Subcutaneous adipose tissue (tissue), 4 donors: ENCODE results near the gene LRP10. TPM values are rescaled to one million over a fixed set of nuclear protein-coding genes. Genes with fewer than 3 reads are reported as not detected.

Experiments
- total RNA-seq, 4 donors: library from RNA; depleted of rRNA; stranded (reverse); fragments of >200 nt; gene quantifications; one replicate each; pipeline ENCODE4 v1.1.0, GENCODE V29; 2016
- TF ChIP-seq, protein P1 (sequence below): fragments of 450-650 bp; IDR thresholded peaks from one replicate; pipeline ENCODE4 v1.5.1; 2016; ENCODE audit warnings: low read depth, mild to moderate bottlenecking, control low read depth, antibody characterized with exemption, moderate library complexity

Gene LRP10, protein sequence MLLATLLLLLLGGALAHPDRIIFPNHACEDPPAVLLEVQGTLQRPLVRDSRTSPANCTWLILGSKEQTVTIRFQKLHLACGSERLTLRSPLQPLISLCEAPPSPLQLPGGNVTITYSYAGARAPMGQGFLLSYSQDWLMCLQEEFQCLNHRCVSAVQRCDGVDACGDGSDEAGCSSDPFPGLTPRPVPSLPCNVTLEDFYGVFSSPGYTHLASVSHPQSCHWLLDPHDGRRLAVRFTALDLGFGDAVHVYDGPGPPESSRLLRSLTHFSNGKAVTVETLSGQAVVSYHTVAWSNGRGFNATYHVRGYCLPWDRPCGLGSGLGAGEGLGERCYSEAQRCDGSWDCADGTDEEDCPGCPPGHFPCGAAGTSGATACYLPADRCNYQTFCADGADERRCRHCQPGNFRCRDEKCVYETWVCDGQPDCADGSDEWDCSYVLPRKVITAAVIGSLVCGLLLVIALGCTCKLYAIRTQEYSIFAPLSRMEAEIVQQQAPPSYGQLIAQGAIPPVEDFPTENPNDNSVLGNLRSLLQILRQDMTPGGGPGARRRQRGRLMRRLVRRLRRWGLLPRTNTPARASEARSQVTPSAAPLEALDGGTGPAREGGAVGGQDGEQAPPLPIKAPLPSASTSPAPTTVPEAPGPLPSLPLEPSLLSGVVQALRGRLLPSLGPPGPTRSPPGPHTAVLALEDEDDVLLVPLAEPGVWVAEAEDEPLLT
- total RNA-seq = 10 to 100 TPM; 38.8 to 87.0 (median 80.8) TPM

DNA sequence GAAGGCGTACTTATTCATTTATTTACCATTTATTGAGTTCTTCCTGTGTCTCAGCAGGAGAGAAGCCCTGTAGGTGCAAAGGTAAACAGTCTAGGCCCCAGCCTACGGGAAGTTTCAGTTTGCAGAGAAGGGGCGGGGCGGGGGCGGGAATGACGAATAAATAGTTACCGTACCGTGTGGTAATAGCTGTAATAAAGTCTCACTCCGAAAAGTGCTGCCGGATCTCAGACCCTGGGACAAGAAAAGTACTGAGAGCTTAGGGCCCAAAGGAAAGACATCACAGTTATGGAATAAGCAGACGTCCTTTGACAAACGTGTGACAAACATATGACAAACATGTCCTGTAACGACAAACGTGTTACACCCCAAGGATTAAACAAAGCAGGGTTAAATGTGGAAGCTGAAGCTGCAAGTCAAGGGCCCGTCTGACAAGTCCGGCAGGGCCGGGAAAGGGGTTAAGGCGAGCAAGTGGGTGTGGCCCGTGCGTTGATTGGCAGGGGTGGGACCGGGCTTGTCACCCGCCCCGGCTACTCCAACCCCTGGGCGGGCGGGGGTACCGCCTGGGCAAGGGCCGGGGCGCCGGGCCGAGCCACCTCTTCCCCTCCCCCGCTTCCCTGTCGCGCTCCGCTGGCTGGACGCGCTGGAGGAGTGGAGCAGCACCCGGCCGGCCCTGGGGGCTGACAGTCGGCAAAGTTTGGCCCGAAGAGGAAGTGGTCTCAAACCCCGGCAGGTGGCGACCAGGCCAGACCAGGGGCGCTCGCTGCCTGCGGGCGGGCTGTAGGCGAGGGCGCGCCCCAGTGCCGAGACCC, at the start of gene LRP10:
Gene LRP10 (plus strand): TSS at position 517 of the 809 bp plus-strand sequence. CDS start 564 bp downstream, outside the sequence.
- TF ChIP-seq, protein P1, sequence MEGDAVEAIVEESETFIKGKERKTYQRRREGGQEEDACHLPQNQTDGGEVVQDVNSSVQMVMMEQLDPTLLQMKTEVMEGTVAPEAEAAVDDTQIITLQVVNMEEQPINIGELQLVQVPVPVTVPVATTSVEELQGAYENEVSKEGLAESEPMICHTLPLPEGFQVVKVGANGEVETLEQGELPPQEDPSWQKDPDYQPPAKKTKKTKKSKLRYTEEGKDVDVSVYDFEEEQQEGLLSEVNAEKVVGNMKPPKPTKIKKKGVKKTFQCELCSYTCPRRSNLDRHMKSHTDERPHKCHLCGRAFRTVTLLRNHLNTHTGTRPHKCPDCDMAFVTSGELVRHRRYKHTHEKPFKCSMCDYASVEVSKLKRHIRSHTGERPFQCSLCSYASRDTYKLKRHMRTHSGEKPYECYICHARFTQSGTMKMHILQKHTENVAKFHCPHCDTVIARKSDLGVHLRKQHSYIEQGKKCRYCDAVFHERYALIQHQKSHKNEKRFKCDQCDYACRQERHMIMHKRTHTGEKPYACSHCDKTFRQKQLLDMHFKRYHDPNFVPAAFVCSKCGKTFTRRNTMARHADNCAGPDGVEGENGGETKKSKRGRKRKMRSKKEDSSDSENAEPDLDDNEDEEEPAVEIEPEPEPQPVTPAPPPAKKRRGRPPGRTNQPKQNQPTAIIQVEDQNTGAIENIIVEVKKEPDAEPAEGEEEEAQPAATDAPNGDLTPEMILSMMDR = no peak

DNA sequence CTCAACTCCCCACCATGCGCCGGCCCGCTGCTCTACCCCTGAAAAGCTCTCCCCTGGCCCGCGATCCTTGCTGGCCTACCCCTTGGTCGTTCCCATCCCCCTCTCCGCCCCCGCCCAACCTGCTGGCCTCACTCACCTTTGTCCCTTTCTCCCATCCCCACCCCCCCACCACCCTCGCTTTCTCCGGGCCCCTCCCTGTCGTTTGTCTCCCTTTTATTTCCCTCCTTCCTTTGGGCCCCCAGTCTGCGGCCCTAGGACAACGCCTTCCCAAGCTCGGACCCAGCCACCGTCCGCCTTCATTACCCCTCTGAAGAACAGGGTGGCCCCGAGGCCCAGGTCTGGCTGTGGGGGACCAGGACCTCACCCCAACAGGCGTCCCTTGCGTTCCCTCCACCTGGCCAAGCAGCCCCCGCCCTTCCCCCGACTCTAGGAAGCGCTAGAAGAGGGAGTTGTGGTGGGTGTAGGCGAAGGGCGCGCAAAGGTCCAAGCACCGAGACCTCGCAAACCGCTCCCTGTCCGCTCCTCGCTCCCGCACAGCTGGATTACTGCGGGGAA, 49.4 kb upstream of the LRP10 start:
- TF ChIP-seq, protein P1 = no peak

DNA sequence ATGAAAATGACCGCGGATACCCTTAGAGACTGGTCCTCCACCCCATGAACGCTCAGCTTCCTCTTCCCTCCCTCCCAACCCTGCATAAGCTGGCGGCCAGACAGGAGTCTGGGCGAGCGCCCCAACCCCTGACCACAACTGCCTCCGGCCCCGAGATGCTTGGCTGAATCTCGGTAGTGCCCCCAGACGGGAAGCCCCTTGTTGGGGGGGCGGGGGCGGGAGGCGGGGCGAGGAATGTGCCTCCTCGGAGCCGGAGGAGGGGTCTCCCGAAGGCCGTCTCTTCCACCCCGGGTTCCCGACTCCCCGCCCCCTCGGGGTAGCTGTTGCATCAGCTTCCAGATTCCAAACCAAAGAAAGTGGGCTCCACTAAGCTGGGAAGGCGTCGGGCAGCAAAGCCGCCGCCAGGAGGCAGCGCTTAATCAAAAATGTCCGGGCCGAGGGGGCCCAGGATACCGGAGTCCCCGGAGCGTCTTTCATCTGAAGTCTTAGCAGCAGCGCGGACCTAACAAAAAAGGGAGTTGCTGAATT, 48.9 kb upstream of the LRP10 start:
- TF ChIP-seq, protein P1 = no peak

DNA sequence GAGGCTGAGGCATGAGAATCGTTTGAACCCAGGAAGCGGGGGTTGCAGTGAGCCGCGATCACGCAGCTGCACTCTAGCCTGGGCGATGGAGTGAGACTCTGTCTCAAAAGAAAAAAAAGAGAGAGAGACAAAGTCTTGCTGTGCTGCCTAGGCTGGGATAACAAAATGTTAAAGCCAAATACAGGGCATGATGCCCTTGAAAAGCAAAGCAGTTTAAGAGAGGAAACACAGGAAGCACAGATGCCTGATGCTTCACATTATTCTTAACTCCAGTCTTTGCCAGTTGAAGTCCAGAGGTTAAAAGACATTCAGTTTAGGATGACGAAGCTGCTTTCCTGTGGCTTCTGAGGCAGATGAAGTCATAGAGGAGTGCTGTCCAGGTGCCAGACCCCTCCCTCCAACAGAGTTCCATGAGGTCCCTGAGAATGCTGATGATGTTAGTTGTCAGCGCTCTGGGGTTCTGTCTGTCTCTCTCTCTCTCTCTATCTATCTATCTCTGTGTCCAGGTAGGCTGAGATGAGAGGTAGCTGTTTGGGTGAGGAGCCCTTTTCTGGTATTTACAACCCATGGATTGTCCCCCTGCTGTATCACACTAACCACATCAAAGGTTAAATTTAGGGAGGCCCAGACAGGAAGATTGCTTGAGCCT, 46.7 kb upstream of the LRP10 start:
- TF ChIP-seq, protein P1 = no peak

DNA sequence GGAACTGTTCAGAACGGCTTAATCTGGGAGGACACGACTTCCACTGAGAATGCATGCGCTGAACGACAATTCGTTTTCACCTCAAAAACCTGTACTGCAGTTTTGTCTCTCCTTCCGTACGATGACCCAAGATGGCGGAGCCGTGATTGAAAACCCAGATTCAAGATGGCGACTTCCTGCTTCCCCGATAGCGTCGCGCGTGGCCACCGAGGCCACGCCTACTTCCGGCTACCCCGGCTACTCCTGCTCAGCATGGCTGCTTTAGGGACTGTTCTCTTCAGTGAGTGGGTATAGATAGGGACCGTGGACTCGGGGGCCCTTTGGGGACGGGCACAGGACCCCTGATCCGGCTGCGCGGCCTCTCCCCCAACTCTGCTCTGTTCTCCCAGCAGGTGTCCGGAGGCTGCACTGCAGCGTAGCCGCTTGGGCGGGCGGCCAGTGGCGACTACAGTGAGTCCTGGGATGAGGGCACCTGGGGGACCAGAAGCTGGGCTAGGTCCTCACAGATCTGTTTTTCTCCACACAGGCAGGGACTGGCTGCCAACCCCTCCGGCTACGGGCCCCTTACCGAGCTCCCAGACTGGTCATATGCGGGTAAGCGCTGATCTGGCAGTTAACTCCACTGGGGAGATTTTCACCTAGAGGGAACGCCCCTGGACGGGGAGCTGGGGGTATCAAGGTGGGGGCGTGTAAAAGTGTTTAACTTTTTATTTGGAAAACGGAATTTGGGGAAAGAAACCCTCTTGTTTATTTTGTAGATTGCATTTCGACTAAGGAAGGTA, 41.7 kb upstream of the LRP10 start, which contains the start of gene MRPL52:
Gene MRPL52 (plus strand): TSS at position 227 of the 782 bp plus-strand sequence. CDS start 26 bp downstream, at position 253.
- TF ChIP-seq, protein P1 = no peak

DNA sequence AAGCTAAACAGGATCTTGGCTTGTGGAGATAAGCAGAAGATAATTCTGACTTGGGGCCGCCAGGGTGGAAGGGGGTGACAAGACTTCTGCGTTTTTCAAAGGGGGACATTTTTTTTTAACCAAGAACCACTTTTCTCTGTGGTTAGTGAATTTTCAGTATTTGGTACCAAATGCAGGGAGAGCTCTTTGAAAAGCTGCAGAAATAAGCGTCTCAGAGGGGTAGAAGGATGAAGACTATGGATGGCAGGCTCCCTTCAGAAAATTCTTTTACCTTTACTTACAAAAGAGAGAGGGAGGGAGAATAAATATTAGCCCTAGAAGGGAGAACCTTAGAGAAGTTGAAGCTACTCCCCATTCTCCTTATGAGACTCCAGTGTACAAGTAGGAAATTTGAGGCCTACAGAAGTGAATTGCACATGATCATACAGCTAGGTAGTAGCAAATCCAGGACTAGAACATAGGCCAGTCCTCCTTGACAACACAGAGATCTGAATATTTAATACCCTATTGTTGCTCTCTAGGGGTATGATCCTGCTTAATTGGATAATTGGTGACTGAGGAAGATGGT, 41.0 kb upstream of the LRP10 start:
- TF ChIP-seq, protein P1 = no peak
